CD4-positive, alpha-beta T cell treated with Interleukin-12 subunit alpha and Interleukin-12 subunit beta, for 1 hour (primary cell): ENCODE results near the gene ADNP.

Experiments
- DNase-seq: peaks from one replicate; pipeline ENCODE4 v3.0.0-alpha.2; 2020

ADNP gene

GRCh38 chr20:50932016-50932485 lies 814 bp upstream of the ADNP start:
- DNase-seq = no peak

GRCh38 chr20:50930976-50931305 lies 296 bp downstream of the ADNP start:
- DNase-seq = no peak

- no peak for DNase-seq
Observed at GRCh38 chr20:50930139-50930975, 880 bp downstream of the ADNP start.

GRCh38 chr20:50929299-50930138 lies 1.7 kb downstream of the ADNP start:
- DNase-seq = peak; percentile 95

GRCh38 chr20:50928469-50928868 lies 2.8 kb downstream of the ADNP start:
- peak; percentile 8 for DNase-seq

GRCh38 chr20:50926530-50926929 lies 4.7 kb downstream of the ADNP start:
- no peak for DNase-seq

GRCh38 chr20:50924261-50924920 lies 6.8 kb downstream of the ADNP start:
- DNase-seq = no peak

- DNase-seq = no peak
Observed at GRCh38 chr20:50921803-50922501, 9.3 kb downstream of the ADNP start.

GRCh38 chr20:50920997-50921396 lies 10.2 kb downstream of the ADNP start:
- peak; percentile 22 for DNase-seq

- DNase-seq = no peak
Observed at GRCh38 chr20:50919567-50919966, 11.7 kb downstream of the ADNP start.

GRCh38 chr20:50918403-50918802 lies 12.8 kb downstream of the ADNP start:
- no peak for DNase-seq

GRCh38 chr20:50916934-50917333 lies 14.3 kb downstream of the ADNP start:
- DNase-seq = no peak

- no peak for DNase-seq
Observed at GRCh38 chr20:50916257-50916656, 15.0 kb downstream of the ADNP start.

GRCh38 chr20:50915424-50915823 lies 15.8 kb downstream of the ADNP start:
- DNase-seq = no peak

GRCh38 chr20:50913690-50914375 lies 17.4 kb downstream of the ADNP start:
- DNase-seq = no peak

GRCh38 chr20:50911716-50912115 lies 19.5 kb downstream of the ADNP start:
- DNase-seq = no peak

- DNase-seq = no peak
Observed at GRCh38 chr20:50911030-50911429, 20.2 kb downstream of the ADNP start.

- no peak for DNase-seq
Observed at GRCh38 chr20:50909413-50909812, 21.8 kb downstream of the ADNP start.

GRCh38 chr20:50904067-50904570 lies 27.1 kb downstream of the ADNP start:
- DNase-seq = no peak

- DNase-seq = no peak
Observed at GRCh38 chr20:50903353-50904051, 27.7 kb downstream of the ADNP start.

GRCh38 chr20:50901301-50901700 lies 29.9 kb downstream of the ADNP start:
- no peak for DNase-seq
